Esophagus squamous epithelium (tissue), 4 donors: ENCODE measurements around the gene ARAP3.

Experiments used
- CTCF ChIP-seq, 6 experiments: fragments of 450-650 bp in 4 of 6; fragments of 200-600 bp in 2 of 6; sonication (generic) in 2 of 6; IDR thresholded peaks; one replicate each; pipeline ENCODE4 v1.5.1; 2016 to 2019; ENCODE audit warnings: antibody characterized with exemption in 6 of 6, mild to moderate bottlenecking in 4 of 6, moderate library complexity in 4 of 6
- POLR2A ChIP-seq, 4 donors: fragments of 450-650 bp; IDR thresholded peaks; one replicate each; pipeline ENCODE4 v1.6.1; 2017; ENCODE audit warnings: antibody characterized with exemption in 4 of 4, mild to moderate bottlenecking in 4 of 4, moderate library complexity in 3 of 4

- no peak for TF ChIP-seq CTCF (IDR thresholded peaks at IDR 0.05)
- no peak for TF ChIP-seq POLR2A (IDR thresholded peaks at IDR 0.05)
These were observed 23.4 kb upstream of the ARAP3 start for GRCh38 chr5:141705469-141705868.
